Astrocyte of the hippocampus (primary cell): Measurements from ENCODE around the gene FKTN.

ENCODE experiments used
- DNase-seq: peaks from one replicate; pipeline ENCODE4 v3.0.0; 2011; ENCODE audit warnings: low read depth, low spot score

The FKTN gene

GRCh38 chr9:105632807-105633206 is 74.9 kb downstream of the FKTN start:
- no peak for DNase-seq

DNA sequence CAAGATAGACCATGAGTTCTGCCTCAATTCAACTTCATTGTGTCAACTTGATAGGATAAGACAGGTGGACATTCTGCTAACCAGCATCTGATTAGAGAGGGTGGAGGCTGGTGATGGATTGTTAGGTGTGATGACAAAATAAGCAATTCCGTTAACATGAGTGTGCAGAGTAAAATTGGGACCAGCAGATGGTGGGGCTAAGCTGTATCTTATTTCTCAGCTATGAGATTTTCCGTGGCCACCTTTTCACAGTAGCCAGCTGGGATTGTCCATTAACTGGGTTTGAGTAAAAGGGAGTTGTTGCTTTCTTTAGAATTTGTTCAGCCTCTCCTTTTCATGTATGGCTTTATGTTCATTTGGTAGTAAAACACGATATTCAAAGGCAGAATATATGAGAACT is 75.5 kb downstream of the FKTN start:
- no peak for DNase-seq

DNA sequence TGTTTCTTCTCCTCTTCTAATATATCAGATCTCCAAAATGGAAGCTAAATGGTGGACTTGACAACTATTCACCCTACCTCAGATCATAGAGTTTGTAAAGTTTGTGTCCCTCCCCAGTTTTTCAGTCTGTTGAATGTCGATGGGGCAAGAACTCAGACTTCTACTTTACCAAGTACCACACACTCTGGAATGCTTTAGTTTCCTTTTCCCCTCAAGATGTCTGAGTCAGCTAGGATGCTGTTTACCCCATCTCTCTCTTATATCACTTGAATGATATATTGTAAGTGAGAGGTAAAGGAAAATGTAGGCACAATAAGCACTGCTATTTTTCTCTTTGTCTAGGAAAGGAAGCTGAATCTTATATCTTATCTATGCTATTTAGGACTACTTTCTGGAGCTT is 78.4 kb downstream of the FKTN start:
- no peak for DNase-seq

GRCh38 chr9:105637787-105638395 is 80.0 kb downstream of the FKTN start:
- DNase-seq = no peak

DNA sequence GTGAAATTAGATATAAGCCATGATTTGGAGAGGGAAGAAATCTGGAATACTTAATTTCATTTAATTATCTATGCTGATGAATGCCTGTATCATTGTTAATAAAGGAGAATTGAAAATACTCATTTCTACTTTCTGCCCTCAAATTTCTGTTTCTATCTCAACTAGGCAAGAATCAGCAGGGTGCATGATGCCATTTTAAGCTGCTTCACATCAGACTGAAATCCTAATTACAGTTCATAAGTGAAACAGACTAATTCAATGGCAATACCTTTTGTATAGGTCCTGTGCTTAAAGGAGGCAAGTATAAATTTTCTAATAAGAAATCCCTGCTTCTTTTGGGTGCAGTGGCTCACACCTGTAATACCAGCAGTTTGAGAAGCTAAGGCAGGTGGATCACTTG is 82.0 kb downstream of the FKTN start:
- no peak for DNase-seq

DNA sequence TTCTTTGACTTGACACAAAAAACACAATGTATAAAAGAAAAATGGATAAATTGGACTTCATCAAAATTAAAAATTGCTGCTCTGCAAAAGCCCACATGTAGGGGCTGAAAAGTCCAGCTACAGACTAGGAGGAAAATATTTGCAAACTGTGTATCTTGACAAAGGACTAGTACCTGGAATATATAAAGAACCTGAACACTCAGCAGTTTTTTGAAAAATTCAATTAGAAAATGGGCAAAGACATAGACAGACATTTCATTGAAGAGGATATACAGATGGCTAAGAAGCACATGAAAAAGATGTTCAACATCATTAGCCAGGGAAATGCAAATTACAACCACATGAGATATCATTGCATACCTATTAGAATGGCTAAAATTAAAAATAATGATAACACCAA is 85.9 kb downstream of the FKTN start:
- DNase-seq = no peak

GRCh38 chr9:105646879-105647594 is 89.1 kb downstream of the FKTN start:
- no peak for DNase-seq

GRCh38 chr9:105647595-105648349 is 89.8 kb downstream of the FKTN start:
- DNase-seq = peak; percentile 50

- no peak for DNase-seq
These were observed 93.9 kb downstream of the FKTN start for GRCh38 chr9:105651806-105652205.

GRCh38 chr9:105656131-105656921 is 98.4 kb downstream of the FKTN start:
- DNase-seq = peak; percentile 52

DNA sequence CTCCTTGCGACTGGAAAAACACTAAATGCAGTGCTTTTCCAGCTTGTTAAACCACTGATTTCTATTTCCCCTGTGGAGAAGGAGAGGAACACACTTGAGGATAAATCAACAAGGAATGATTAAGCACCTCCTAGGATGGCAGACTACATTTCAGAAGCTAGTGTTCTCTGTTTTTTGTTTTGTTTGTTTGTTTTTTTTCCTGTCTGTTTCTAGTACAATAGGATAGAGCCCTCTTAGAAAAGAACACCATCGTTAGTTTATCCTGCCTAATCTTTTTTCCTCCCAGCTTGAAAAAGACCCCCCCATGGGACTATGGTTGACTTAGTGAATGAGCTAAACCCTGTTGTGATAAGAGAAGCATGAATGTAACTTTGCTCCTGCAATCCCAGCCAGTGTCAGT is 100.4 kb downstream of the FKTN start:
- DNase-seq = no peak

- DNase-seq = no peak
These were observed 103.1 kb downstream of the FKTN start for GRCh38 chr9:105661011-105661410.

GRCh38 chr9:105662184-105663104 is 104.5 kb downstream of the FKTN start, which contains the start of gene TAL2:
Gene TAL2, plus strand, starts transcription at chr9:105662457. Its CDS starts 40 bp downstream, at chr9:105662497.
- DNase-seq = no peak

DNA sequence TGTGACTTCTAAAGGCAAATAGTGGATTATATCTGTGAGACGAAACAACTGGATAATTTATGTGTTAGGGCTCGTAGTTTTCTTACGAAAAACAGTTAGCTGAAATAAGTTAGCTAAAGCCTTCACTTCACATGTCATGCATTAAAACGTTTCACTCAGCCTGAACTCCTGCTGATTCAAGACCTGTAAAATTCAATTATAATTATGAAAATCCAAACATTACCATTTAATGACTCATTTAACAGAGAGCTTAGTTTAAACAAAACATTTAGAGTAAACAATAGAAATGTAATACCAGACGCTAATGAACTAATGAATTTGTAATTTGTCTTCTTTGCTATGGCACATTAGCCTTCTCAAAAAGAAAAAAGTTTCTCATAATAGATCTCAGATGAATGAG is 106.0 kb downstream of the FKTN start:
- no peak for DNase-seq

DNA sequence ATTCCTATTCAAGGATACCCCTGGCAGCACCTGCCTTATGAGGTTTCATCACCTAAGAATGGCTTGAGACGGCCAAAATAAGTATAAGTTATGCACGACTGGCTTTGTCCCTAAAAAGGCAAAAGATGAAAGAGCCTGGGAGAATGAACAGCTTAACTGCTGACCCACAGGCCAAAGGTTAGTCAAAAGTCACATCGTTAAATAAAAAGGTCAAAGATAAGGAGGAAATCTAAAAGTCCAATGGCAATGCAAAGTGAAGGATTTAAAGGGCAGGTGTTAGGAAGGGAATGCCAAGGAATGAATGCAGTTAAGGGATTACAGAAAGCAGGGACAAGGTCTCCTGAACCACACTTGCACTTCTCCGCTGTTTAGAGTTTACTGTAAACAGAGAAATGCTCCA is 109.9 kb downstream of the FKTN start:
- no peak for DNase-seq

- DNase-seq = no peak
These were observed 112.4 kb downstream of the FKTN start for GRCh38 chr9:105670315-105670714.

GRCh38 chr9:105670775-105671174 is 112.8 kb downstream of the FKTN start:
- DNase-seq = no peak

DNA sequence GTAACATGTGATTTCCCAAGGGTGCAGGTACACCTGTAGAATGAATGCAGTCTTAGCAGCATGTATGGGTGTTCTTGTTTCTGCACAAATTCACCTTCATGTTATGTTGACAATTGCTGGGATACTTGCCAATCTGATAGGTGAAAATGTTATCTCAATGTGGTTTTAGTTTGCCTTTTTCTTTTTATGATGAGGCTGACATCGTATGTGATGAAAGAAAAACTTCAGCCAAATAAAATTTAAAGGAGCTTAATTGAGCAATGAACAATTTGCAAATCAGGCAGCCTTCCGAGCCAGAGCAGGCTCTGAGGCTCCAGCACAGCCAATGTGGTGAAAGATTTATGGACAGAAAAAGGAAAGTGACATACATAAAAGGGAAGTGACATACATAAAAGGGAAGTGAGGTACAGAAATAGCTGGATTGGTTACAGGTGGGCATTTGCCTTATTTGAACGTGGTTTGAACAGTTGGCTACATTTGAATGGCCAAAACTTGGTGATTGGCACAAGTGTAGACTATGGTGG is 114.8 kb downstream of the FKTN start:
- DNase-seq = no peak

DNA sequence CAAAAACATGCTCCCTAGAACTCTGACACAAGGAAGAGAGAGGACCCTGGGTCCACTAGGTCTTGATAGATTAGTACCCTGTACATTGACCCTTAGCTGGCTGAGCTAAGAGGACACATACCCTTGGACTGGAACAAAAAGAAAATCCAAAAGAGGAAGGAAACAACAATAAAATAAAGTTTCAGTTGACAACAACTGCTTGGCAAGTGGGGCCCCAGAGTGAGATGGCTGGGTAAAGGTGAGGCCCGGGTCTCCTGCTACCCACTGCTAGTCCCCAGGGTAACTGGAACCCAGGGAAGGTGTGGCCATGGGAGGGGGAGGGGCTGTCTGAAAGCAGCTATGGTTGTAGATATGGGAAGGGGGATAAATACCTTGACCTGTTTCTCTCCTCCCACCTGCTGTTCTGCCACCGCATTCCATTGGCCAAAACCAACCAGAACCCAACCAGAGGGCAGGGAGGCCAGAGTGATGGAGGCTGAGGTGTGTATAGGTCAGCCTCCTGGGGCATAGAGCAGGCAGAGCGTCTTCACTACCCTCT is 116.0 kb downstream of the FKTN start:
- no peak for DNase-seq

GRCh38 chr9:105676351-105676923 is 118.5 kb downstream of the FKTN start:
- no peak for DNase-seq
